ENCODE measurements around the gene CDH2. TPM values are rescaled to one million over a fixed set of nuclear protein-coding genes. Genes with fewer than 3 reads are reported as not detected.

CDH2 gene
- total RNA-seq, 1 donor from 2014 or later: 363 TPM

- Histone ChIP-seq H3K79me2 (ENCODE audit: insufficient read depth, low read length) (peaks cover 100% of the 10 kb centered on the region), H2AFZ (ENCODE audit: low read depth, low read length) (no peak overlapping the region), H3K4me1 (ENCODE audit: insufficient read depth, low read length) (peaks cover 28% of the 10 kb centered on the region), H4K20me1 (ENCODE audit: insufficient read depth, low read length) (peaks cover 78% of the 10 kb centered on the region), H3K36me3 (ENCODE audit: insufficient read depth, low read length) (peaks cover 4% of the 10 kb centered on the region), H3K9ac (ENCODE audit: low read length) (no peak overlapping the region), H3K9me3 (ENCODE audit: insufficient read depth, low read depth, low read length) (no peaks in the 10 kb centered on the region), H3K27ac (ENCODE audit: low read depth, low read length) (no peak overlapping the region), H3K4me2 (ENCODE audit: low read length) (no peak overlapping the region), H3K27me3 (ENCODE audit: insufficient read depth, low read length) (no peaks in the 10 kb centered on the region), H3K4me3 (ENCODE audit: insufficient read depth, low read depth, low read length) (no peak overlapping the region)
- TF ChIP-seq EZH2 (IDR thresholded peaks at IDR 0.05; ENCODE audit: insufficient read depth, low read length) (no peak), CTCF (IDR thresholded peaks at IDR 0.05; ENCODE audit: insufficient read depth, low read depth, low read length) (no peak)
- Mint-ChIP-seq H3K4me1 (ENCODE audit: low read depth, unreplicated experiment) (peaks cover 51% of the 10 kb centered on the region), H3K4me3 (ENCODE audit: unreplicated experiment) (no peak overlapping the region), H3K36me3 (ENCODE audit: low read depth, unreplicated experiment) (peaks cover 6% of the 10 kb centered on the region), H3K9me3 (ENCODE audit: unreplicated experiment) (no peaks in the 10 kb centered on the region), H3K27ac (ENCODE audit: unreplicated experiment) (peak overlapping the region; percentile 19), H3K27me3 (ENCODE audit: low read depth, unreplicated experiment) (no peaks in the 10 kb centered on the region)
- DNase-seq (ENCODE audit: low read depth) (no peak), FAIRE-seq (no peak)
Observed at GRCh38 chr18:28150925-28151324, 26.0 kb downstream of the CDH2 start.

GRCh38 chr18:28149810-28150420, 27.0 kb downstream of the CDH2 start:
- peak overlapping the region; percentile 36 for H3K4me3 Mint-ChIP-seq (ENCODE audit: unreplicated experiment)
- no peaks in the 10 kb centered on the region for H3K27me3 Mint-ChIP-seq (ENCODE audit: low read depth, unreplicated experiment)
- H4K20me1 ChIP-seq (ENCODE audit: insufficient read depth, low read length): peaks cover 77% of the 10 kb centered on the region
- peaks cover 8% of the 10 kb centered on the region for H3K36me3 ChIP-seq (ENCODE audit: insufficient read depth, low read length)
- H2AFZ ChIP-seq (ENCODE audit: low read depth, low read length): no peak overlapping the region
- H3K36me3 Mint-ChIP-seq (ENCODE audit: low read depth, unreplicated experiment): peaks cover 4% of the 10 kb centered on the region
- DNase-seq (ENCODE audit: low read depth): no peak
- H3K4me2 ChIP-seq (ENCODE audit: low read length): no peak overlapping the region
- no peak overlapping the region for H3K4me3 ChIP-seq (ENCODE audit: insufficient read depth, low read depth, low read length)
- no peaks in the 10 kb centered on the region for H3K9me3 ChIP-seq (ENCODE audit: insufficient read depth, low read depth, low read length)
- peaks cover 28% of the 10 kb centered on the region for H3K4me1 ChIP-seq (ENCODE audit: insufficient read depth, low read length)
- no peak for FAIRE-seq
- H3K27ac ChIP-seq (ENCODE audit: low read depth, low read length): no peak overlapping the region
- no peak overlapping the region for H3K27ac Mint-ChIP-seq (ENCODE audit: unreplicated experiment)
- TF ChIP-seq CTCF (IDR thresholded peaks at IDR 0.05; ENCODE audit: insufficient read depth, low read depth, low read length) (no peak), EZH2 (IDR thresholded peaks at IDR 0.05; ENCODE audit: insufficient read depth, low read length) (no peak)
- H3K9me3 Mint-ChIP-seq (ENCODE audit: unreplicated experiment): no peaks in the 10 kb centered on the region
- H3K79me2 ChIP-seq (ENCODE audit: insufficient read depth, low read length): peaks cover 100% of the 10 kb centered on the region
- no peak overlapping the region for H3K9ac ChIP-seq (ENCODE audit: low read length)
- no peaks in the 10 kb centered on the region for H3K27me3 ChIP-seq (ENCODE audit: insufficient read depth, low read length)
- H3K4me1 Mint-ChIP-seq (ENCODE audit: low read depth, unreplicated experiment): peaks cover 51% of the 10 kb centered on the region

- Histone ChIP-seq H2AFZ (ENCODE audit: low read depth, low read length) (no peak overlapping the region), H3K27me3 (ENCODE audit: insufficient read depth, low read length) (no peaks in the 10 kb centered on the region), H3K4me3 (ENCODE audit: insufficient read depth, low read depth, low read length) (no peak overlapping the region), H3K9ac (ENCODE audit: low read length) (no peak overlapping the region), H3K36me3 (ENCODE audit: insufficient read depth, low read length) (peaks cover 6% of the 10 kb centered on the region), H3K79me2 (ENCODE audit: insufficient read depth, low read length) (peaks cover 100% of the 10 kb centered on the region), H3K27ac (ENCODE audit: low read depth, low read length) (no peak overlapping the region), H3K9me3 (ENCODE audit: insufficient read depth, low read depth, low read length) (no peaks in the 10 kb centered on the region), H3K4me1 (ENCODE audit: insufficient read depth, low read length) (peaks cover 20% of the 10 kb centered on the region), H4K20me1 (ENCODE audit: insufficient read depth, low read length) (peaks cover 73% of the 10 kb centered on the region), H3K4me2 (ENCODE audit: low read length) (peak overlapping the region; percentile 42)
- no peaks in the 10 kb centered on the region for H3K9me3 Mint-ChIP-seq (ENCODE audit: unreplicated experiment)
- H3K4me3 Mint-ChIP-seq (ENCODE audit: unreplicated experiment): no peak overlapping the region
- no peaks in the 10 kb centered on the region for H3K27me3 Mint-ChIP-seq (ENCODE audit: low read depth, unreplicated experiment)
- peaks cover 8% of the 10 kb centered on the region for H3K36me3 Mint-ChIP-seq (ENCODE audit: low read depth, unreplicated experiment)
- no peak overlapping the region for H3K27ac Mint-ChIP-seq (ENCODE audit: unreplicated experiment)
- FAIRE-seq (no peak), DNase-seq (ENCODE audit: low read depth) (peak; percentile 74)
- no peak for TF ChIP-seq CTCF (IDR thresholded peaks at IDR 0.05; ENCODE audit: insufficient read depth, low read depth, low read length)
- TF ChIP-seq EZH2 (IDR thresholded peaks at IDR 0.05; ENCODE audit: insufficient read depth, low read length): no peak
- peaks cover 45% of the 10 kb centered on the region for H3K4me1 Mint-ChIP-seq (ENCODE audit: low read depth, unreplicated experiment)
Observed at GRCh38 chr18:28147674-28148171, 29.2 kb downstream of the CDH2 start.
